LoVo (cell line): ENCODE measurements around the gene IRF2BP1.
A peak's percentile ranks its signal among the peaks of the same experiment; 100 is the strongest.
"Not testable (repeated sequence)": the region's sequence is repeated elsewhere in the genome, so short reads cannot be mapped to it uniquely, and the experiment has no call there.

Experiments
- DNase-seq: peaks from one replicate; pipeline ENCODE4 v3.0.0-alpha.2; 2016; ENCODE audit warnings: low spot score

The IRF2BP1 gene

DNA sequence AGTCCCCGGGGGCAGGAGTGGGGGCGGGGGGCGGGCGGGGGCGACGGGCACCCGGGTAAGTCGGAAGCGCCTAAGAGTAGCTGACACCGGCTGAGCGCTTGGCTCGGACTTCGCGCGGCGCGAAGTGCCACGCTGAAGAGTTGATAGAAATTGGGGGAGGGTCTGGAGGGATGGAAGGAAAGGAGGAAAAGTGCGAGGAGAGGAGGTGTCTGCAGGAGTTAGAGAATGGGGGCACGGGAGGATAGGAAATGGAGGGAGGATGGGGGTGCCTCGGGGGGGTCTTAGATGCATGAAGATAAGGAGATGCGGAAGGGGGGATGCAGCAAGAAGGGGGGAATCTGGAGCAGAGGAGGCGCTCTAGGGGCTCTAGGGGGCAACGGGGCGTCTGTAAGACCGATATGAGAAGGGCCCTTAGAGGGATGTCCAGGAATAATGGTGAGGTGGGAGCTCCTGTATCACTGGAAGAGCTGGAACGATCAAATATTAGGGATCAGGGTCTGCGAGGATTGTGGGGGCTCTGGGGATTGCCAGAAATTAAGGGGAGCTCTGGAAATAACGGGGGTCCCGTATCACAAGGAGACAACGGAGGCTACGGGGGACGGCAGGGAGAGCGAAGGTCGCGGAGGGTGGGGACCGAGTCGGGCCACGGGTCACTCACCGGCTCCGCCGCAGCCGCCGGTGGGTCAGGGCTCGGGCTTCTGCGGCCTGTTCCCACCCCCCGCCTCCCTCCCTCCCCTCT lies 16.1 kb upstream of the IRF2BP1 start, which contains the start of gene MYPOP:
Gene MYPOP (minus strand): TSS at position 702 of the 739 bp plus-strand sequence. CDS start 840 bp downstream, outside the sequence.
- DNase-seq = no peak

DNA sequence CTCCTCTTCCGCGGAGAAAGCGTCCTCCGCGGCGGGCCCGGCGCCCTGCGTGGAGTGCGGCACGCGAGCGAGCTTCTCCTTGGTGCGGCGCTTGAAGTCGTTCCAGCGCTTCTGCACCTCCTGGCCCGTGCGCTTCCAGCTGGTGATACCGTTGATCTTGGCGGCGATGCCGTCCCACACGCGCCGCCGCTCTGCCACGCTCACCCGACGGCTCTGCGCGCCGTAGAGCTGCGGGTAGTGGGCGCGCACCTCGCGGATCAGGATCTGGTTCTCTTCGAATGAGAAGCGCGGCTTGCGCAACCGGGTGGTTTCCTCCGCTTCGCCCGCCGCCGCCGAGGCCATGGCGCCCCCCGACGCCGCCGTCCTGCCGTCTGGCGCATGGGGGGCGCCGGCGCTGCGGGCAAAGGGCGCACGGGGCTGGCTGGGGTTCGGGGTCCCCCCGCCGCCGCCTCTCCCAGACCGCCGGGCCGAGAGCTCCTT lies 15.5 kb upstream of the IRF2BP1 start:
- no peak for DNase-seq

DNA sequence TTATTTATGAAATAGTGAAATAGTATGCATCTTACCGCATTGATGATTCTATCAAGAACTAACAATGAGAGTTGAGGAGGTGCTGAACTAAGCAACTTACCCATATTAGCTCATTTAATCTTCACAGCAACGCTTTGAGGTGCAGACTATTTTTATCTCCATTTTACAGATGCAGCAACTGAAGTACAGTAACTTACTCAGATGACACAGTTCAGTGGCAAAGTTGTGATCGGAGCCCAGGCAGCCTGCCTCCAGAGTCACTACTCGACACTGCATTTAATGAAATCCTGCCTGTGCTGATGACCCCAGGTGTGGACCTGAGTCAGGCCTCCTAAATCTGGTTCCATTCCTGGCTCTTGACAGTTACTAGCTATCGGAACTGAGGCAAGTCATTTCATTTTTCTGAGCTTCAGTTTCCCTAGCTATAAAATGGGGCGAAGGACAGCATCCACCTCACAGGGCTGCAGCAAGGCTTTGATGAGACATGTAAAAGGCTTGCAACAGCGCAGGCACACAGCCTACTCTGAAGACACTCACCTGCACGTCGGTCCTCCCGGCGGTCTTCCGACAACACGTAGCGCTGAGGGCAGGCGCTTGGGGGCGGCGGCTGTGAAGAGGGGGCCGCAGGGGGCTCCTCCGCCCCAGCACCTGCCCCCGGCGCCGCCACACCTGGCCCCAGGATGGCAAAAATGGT lies 14.9 kb upstream of the IRF2BP1 start:
- DNase-seq = no peak

DNA sequence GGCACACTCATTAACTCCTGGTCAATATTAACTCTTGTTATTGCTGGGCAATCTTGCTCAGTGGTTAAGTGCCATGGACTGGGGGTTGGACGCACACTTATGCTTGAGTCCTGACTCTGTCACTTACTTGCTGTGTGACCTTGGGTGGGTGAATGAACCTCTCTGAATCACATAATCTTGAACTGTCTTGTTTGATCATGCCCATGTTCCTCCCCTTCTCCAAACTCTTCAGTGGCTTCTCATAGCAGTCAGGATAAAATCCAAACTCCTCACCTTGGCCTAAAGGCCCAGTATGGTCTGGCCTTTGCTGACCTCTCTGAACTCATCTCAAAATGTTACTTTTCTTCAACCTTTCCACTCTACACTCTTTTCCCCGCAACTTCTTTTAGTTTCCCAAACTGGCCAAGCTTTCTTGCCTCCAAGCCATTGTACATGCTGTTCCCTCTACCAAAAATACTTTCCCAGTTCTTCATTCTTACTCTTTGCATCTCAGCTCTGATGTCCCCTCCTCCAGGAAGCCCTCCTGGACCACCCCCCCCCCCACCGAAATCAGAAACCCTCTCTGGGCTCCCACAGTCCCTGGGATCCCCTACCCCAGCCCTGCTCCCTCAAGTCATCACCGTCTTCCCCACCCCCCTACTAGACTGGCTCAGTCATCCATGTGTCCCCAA lies 14.1 kb upstream of the IRF2BP1 start:
- DNase-seq = no peak

DNA sequence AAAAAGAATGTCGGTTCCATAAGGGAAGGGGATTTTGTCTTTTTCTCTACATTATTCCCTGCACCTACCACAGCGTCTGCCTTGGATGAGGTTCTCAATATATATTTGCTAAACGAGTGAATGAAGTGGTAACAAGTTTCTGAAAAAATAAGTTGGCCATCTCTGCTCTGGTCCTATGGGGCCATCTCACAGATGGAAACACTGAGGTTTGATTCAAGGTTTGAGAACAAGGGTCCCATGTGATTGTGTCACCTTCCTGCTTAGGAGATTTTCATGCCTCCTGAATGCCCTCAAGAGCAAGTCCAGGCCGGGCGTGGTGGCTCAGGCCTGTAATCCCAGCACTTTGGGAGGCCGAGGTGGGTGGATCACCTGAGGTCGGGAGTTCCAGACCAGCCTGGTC lies 13.3 kb upstream of the IRF2BP1 start:
- no peak for DNase-seq

DNA sequence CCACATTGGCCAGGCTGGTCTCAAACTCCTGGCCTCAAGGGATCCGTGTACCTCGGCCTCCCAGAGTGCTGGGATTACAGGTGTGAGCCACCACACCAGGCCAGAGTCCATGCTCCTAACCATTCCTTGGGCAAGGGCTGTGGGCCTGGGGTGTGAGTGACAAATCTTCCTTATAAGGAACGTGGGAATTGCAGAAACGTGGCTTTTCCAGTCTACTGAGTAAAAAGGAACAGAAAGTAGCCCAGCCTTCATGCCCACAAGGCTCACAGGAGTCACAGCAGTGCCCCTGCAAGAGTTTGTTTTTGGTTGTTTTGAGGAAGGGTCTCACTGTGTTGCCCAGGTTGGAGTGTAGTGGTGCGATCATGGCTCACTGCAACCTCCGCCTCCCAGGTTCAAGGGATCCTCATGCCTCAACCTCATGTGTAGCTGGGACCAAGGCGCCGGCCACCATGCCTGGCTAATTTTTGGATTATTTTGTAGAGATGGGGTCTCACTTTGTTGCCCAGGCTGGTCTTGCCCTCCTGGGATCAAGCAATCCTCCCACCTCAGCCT lies 11.4 kb upstream of the IRF2BP1 start:
- no peak for DNase-seq

DNA sequence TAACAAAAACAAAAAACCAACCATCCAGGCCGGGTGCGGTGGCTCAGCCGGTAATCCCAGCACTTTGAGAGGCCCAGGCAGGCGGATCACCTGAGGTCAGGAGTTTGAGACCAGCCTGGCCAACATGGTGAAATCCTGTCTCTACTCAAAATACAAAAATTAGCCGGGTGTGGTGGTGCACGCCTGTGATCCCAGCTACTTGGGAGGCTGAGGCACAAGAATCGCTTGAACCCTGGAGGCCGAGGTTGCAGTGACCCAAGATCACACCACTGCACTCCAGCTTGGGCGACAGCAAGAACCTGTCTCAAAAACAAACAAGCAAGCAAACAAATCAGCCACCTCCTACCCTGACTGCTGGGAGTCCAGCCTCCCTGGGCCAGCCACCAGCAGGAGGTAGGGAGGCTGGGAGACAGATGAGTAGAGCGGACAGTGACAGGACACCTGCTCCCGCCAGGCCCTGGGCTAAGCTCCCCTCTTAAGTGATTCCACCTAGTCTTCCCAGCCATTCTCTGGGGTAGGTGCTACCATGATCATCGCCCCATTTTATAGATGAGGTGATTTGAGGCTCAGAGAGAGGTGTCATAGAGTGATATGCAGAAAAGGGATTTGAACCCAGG lies 10.2 kb upstream of the IRF2BP1 start:
- DNase-seq = not testable (repeated sequence)

DNA sequence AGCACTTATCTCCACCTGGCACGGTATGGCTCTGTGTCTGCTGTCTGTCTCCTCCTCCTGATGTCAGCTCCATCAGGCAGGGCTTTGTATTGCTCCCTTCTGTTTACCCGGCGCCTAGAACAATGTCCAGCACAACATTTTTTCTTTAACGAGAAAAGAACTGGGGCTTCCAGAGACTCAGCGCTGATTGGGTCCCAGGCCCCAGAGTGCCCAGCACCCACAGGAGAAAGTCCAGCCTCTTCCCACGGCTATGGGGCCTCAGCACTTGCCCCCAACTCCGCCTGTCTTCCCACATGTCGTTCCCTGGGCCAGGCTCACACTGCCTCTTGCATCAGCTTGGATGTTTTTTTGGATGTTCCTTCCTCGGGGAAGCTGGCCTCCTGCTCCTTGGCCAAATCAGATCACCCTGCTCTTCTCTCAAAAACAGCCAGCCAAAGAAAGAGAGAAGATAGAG lies 9.6 kb upstream of the IRF2BP1 start:
- no peak for DNase-seq

DNA sequence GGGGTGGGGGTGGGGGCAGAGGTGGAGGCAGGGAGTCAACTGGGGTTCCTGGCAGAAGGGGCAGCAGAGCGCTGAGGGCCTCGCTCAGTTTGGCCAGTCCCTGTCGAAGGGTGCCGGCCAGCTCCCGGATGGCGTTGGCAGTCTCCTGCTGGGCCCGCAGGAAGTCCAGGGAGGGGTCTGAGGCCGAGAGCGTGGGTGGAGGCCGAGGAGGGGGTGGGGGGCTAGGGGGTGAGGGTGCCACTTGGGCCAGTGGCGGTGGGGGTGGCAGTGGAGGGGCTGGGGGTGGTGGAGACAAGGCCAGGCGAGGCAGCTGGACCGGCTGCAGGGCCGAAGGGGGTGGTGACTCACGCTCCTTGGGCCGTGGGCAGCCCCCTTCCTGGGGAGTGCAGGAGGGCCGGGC lies 4.9 kb upstream of the IRF2BP1 start:
- DNase-seq = no peak

DNA sequence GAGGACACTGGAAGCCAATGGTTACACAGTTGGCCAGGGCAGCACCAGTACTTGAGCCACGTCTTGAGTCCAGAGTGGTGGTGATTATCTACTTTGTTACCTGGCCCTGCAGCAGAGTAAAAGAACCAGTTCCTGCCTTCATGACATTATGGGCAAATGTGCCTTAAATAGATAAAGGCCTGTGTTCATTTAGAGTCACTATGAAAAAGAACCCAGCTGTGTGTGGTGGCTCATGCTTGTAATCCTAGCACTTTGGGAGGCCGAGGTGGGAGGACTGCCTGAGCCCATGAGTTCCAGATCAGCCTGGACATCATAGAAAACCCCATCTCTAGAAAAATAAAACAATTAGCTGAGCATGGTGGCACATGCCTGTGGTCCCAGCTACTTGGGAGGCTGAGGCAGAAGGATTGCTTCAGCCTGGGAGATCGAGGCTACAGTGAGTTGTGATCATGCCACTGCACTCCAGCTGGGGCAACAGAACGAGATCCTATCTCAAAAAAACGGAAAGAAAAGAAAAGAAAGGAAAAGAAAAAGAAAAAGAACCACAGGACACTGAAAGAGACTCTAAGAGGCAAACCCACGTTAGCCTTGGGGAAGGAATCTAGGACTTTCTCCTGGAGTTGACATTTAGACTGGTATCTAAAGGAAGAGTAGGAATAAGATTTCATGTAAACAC lies 3.4 kb upstream of the IRF2BP1 start:
- no peak for DNase-seq

DNA sequence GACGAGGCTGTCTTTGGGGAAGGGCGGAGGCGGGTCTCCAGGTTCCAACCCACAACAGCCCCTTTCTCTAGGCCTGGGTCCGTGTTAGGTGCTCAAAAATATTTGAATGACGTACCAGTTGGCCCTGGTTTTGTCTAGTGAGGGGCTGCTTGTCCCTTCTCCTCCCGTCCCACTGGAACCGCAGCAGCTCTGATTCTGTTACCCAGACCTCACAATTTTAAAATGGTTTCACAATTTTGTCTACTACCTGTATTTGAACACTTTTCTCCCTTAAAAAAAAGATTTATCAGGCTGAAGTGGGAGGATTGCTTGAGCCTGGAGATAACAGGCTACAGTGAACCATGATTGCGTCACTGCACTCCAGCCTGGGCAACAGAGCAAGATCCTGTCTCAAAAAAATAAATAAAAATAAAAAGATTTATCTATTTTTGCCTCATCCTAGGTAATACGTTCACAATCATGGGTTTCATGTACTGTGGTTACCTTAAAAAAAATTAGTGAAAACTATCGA lies 1.3 kb upstream of the IRF2BP1 start:
- no peak for DNase-seq

DNA sequence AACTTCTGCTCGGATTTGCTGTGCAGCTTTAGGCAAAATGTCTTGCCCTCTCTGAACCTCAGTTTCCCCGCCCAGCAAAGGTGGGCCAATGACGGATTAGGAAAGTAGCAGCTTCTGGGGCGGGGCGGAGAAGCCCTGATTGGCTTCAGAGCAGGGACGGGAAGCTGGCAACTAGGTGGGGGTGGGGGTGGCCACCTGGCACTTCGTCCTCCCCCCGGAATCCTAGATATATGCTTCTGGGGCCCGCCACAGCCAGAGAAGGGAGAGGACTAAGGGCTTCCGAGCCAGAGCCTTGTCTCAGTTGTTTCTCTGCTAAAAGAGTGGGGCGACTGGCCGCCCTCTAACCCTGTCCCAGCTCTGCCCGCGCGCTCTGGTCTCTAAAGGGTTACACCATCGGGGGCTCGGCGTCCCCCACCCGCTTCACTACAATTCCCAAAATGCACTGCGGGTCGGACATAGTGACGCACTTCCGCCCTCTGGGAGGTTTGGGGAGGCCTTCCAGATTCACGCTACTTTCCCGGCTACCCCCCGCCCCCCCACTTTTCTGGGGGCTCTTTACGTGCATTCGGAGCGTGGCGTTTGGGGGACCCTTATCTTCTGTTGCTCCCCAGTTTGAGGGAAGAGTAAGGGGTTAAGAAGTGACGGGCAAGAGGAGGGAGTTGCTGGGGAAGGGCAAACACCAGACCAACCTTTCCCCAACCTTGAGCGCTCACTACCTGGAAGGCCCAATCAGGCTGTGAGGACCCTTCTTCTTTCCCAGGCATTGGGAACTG lies 672 bp upstream of the IRF2BP1 start:
- peak; percentile 92 for DNase-seq

DNA sequence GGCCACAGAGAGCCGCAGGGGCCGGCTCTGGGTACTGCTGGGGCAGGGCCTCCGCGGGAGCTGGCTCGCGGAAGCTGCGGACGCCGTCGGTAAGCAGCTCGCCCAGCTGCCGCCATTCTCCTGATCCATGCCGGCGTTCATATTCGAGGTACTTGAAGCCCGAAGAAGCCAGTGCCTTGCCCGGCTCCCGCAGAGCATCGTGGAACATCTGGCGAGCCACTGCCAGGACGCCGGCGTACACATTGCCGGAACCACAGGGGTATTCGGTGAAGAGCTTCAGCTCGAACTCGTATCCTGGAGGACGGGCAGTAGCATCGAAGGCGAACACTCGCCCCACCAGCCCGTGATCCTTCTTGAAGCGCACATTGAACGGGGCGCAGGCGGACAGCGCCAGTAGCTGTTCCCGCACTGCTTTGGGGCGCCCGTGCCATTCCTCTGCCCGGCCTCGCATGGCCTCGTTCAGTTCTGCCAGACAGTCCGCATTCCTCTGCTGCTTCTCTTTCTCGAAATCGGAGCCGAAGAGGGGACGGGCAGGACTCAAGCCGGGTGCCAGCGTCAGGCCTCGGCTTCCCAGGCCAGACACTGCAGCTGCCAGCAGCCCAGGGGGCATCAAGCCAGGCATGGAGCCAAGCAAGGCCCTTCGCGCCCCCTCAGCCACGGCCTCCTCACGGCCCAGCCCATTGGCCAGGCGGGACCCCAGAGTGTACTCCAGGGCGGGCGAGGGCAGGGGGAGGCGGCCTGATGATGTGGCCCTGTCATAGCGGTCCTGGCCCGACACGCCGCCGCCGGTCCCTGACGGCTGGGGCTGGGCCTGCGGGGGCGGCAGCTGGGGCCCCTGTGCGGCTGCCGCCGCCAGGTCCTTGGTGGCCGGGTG lies 1.0 kb downstream of the IRF2BP1 start:
- DNase-seq = no peak

DNA sequence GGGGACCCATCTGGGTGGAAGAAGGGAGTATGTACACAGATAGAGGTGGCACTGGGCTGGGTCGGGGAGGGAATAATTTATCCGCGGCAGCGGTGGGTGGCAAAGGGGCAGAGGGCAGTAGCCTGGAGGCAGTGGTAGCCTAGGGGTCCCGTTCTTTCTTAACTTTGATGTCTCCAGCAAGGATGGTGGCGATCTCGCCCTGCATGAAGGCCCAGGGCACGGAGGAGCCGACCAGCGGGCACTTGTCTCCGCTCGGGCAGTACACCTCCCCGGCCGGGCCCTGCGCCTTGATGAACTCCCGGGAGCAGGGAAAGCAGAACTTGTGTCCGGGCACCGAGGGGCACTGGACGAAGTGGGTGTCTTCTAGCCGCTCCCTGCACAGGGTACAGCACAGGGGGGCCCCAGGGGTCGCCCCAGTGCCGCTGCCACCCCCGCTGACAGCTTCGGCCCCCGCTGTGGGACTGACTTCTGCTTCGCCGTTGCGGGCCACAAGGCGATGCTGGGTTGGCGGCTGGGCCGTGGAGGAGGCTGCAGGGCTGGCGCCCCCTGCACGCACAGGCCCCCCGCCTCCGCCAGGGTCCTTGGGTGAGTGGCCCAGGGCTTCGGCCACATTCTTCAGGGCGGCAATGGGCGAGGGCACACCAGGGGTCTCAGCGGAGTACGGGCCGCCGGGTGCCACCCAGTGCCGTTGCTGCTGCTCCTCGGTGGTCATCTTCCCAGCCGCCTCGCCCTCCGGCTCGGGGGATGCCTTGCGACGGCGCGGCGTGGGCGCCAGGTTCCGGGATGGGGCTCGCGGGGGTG lies 1.9 kb downstream of the IRF2BP1 start:
- DNase-seq = no peak

DNA sequence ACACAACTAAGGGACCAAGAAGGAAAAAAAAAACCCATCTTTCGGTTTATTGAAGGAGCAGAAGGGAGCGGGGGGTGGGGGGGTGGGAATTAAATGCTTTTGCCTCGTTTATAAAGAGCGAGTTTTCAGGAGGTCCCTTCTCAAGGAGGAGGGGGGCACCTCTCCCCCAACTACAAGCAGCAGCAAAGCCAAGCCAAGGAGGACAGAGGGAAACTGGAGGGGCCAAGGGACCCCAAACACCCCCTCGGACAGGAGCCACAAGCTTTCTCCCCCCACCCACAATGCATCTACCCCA lies 2.4 kb downstream of the IRF2BP1 start:
- no peak for DNase-seq

DNA sequence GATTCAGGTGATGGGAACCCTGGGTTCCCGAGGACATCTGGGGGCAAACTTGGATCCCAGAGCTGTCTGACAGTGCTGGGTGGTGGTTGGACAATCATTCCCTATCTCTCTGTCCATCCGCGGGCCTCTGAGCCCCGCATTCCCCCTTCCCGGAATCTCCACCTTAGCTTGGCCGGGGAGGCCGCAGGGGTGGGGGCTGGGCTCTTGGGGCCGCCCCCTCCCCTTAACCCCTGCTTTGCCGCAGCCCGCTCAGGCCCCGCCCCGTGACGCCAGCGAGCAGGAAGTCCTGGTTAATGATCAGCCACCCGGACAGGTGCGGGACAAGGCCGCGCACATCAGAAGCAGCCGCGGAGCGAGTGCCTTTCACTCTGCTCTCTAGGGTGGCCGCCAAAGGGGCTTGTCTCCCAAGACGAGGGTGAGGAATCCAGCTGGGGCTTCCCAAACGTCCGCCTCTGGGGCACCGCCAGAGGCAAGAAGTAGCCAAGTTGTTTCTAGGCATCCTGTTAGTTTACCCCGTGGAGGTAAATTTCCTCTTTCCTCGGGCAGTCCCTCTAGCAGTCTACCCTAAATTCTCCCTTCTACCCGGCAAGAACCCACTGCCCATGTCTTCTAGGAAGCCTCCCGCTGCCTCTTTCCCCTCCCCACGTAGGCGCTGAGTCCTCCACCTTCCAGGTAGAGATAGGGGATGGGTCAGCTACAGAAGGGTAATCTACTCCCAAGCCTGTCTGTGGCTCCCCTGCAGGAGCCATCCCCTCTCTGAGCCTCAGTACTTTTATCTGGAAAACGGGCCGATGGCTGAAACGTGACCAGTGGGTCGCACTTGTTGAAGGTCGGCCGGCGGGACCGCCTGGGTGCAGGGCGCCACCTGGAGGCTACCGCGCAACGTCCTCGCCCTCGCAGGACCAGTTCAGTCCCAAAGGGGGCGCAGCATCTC lies 3.0 kb downstream of the IRF2BP1 start:
- peak; percentile 87 for DNase-seq

DNA sequence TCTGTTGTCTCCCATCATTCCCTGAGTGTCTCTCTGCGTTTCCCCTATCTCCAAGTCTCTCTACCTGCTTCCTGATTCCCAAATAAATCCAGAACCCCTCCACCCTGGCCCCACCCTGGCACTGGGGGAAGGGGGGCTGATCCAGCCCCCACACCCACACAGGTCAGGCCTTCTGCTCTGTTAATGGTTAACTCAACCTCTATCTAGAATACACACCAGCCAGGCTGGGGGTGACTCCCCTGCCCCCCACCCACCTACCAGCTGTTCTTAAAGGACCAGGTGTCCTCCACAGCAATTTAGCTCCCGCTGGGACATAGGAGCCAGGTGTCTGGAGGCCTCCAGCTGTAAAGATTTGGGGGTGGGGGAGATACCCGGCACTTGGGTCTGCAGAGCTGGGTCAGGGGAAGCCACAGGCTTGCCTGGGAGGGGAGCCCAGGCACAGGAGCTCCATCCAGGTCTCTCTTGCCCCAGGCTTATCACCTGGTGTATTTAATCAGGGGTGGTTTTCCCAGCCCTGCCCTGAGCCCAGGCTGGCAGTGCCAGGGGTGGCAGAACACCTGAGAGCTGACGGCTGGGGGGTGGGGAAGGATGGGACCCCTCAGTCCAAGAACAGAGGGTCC lies 3.9 kb downstream of the IRF2BP1 start:
- DNase-seq = no peak
